Endothelial cell of umbilical vein (primary cell): ENCODE measurements around the gene ASZ1. TPM values are rescaled to one million over a fixed set of nuclear protein-coding genes. Genes with fewer than 3 reads are reported as not detected.

Experiments
- BruUV-seq: library from RNA; stranded (reverse); fragments of 400-500 nt; replicated peaks from 2 replicates; lab custom pipeline; 2021; lab: Mats Ljungman, UMichigan
- CTCF ChIA-PET: fragments of 300-600, 350-600 bp; sonication (Branson Sonifier 250); formaldehyde crosslinking; loops from one replicate; lab custom pipeline; 2021; ENCODE audit warnings: antibody characterized with exemption, inconsistent platforms; lab: Charles Lee
- POLR2A ChIA-PET: fragments of 300-600, 350-600 bp; sonication (Branson Sonifier 250); formaldehyde crosslinking; loops from one replicate; lab custom pipeline; 2021; ENCODE audit warnings: antibody characterized with exemption, inconsistent platforms; lab: Charles Lee
- DNase-seq: peaks from one replicate; pipeline ENCODE4 v3.0.0-alpha.2; 2011; ENCODE audit warnings: low read depth, low spot score
- FAIRE-seq: peaks from 2 replicates; lab custom pipeline; 2011; peaks lifted over from hg19 to GRCh38; lab: Jason Lieb, UNC
- H2AFZ ChIP-seq: 2 replicates; pipeline ENCODE4 v1.6.0; 2012; ENCODE audit warnings: low read depth, low read length, control low read depth, inconsistent platforms
- H3K27ac ChIP-seq: 2 replicates; pipeline ENCODE4 v1.5.1; 2011; ENCODE audit warnings: low read depth, mild to moderate bottlenecking, control low read depth, low read length, moderate library complexity; ENCODE audit not compliant: insufficient read depth
- H3K27me3 ChIP-seq, 2 experiments: 2 replicates each; pipeline versions ENCODE4 v1.6.0 to v1.6.1; 2011; ENCODE audit warnings: low read length in 2 of 2, mixed read lengths in 1 of 2; ENCODE audit not compliant: control insufficient read depth in 2 of 2, insufficient read depth in 2 of 2
- H3K36me3 ChIP-seq, 2 experiments: 2 replicates in 1 of 2; 3 replicates in 1 of 2; pipeline ENCODE4 v1.5.1; 2011; ENCODE audit warnings: low read length in 2 of 2, mild to moderate bottlenecking in 1 of 2, moderate library complexity in 1 of 2; ENCODE audit not compliant: control insufficient read depth in 2 of 2, insufficient read depth in 2 of 2; ENCODE audit errors: extremely low read depth in 1 of 2
- H3K4me1 ChIP-seq: 3 replicates; pipeline ENCODE4 v1.5.1; 2011; ENCODE audit warnings: mild to moderate bottlenecking, low read length; ENCODE audit not compliant: control insufficient read depth, insufficient read depth; ENCODE audit errors: extremely low read depth
- H3K4me2 ChIP-seq: 2 replicates; pipeline ENCODE4 v1.6.1; 2011; ENCODE audit warnings: low read length, control low read depth, mixed read lengths; ENCODE audit not compliant: insufficient read depth
- H3K4me3 ChIP-seq, 3 experiments: fragments of 200-600 bp in 1 of 3; sonication (generic), shearing (Covaris generic) in 1 of 3; replicated peaks in 1 of 3; 2 replicates each; pipeline ENCODE4 v1.5.1; 2011 to 2016; ENCODE audit warnings: control low read depth in 3 of 3, low read length in 3 of 3, mild to moderate bottlenecking in 2 of 3, inconsistent platforms in 1 of 3, low read depth in 1 of 3, moderate library complexity in 1 of 3; ENCODE audit not compliant: insufficient read depth in 1 of 3
- H3K79me2 ChIP-seq: 2 replicates; pipeline ENCODE4 v1.6.0; 2012; ENCODE audit warnings: low read length, inconsistent platforms; ENCODE audit not compliant: control insufficient read depth, insufficient read depth
- H3K9ac ChIP-seq: replicated peaks from 2 replicates; pipeline ENCODE3; 2011; ENCODE audit warnings: low read length, control low read depth; ENCODE audit not compliant: insufficient read depth; ENCODE audit errors: extremely low read depth
- H3K9me1 ChIP-seq: replicated peaks from 3 replicates; pipeline ENCODE4 v1.6.0; 2011; ENCODE audit warnings: mild to moderate bottlenecking, low read length; ENCODE audit not compliant: control insufficient read depth, insufficient read depth; ENCODE audit errors: extremely low read depth
- H3K9me3 ChIP-seq: replicated peaks from 2 replicates; pipeline ENCODE4 v1.5.1; 2012; ENCODE audit warnings: low read length, inconsistent platforms; ENCODE audit not compliant: control insufficient read depth, insufficient read depth
- H4K20me1 ChIP-seq: replicated peaks from 2 replicates; pipeline ENCODE3; 2011; ENCODE audit warnings: mild to moderate bottlenecking, low read length; ENCODE audit not compliant: control insufficient read depth, insufficient read depth; ENCODE audit errors: extremely low read depth
- EZH2 ChIP-seq: IDR thresholded peaks from 2 replicates; pipeline ENCODE4 v1.6.1; 2012; ENCODE audit warnings: borderline replicate concordance, low read depth, mild to moderate bottlenecking, moderate library complexity, low read length, inconsistent platforms; ENCODE audit not compliant: severe bottlenecking
- POLR2A ChIP-seq: IDR thresholded peaks from 2 replicates; pipeline ENCODE4 v1.6.1; 2012; ENCODE audit warnings: low read depth, mild to moderate bottlenecking, control low read depth, low read length
- dilution Hi-C: fragments of 300-500 bp; cut with MboI; formaldehyde crosslinking; loops from one replicate; pipeline ENCODE4 v1.15.0; 2019; ENCODE audit warnings: low sequenced_read_pairs; ENCODE audit not compliant: extremely low pct_ligation_motif_present
- intact Hi-C: fragments of 100-400 bp; cut with micrococcal nuclease; formaldehyde crosslinking; loops from one replicate; pipeline ENCODE4 v1.10.0; 2022
- polyA plus RNA-seq, 4 experiments: library from polyadenylated mRNA; depleted of rRNA in 3 of 4; stranded (reverse) in 3 of 4; unstranded in 1 of 4; fragments of >200 nt; gene quantifications; 2 replicates each; pipeline versions ENCODE4 v1.2.1 to v1.2.3, GENCODE V29; 2011 to 2012; ENCODE audit warnings: missing spikeins in 1 of 4
- total RNA-seq: library from RNA; stranded (reverse); gene quantifications from 2 replicates; pipeline ENCODE4 v1.2.3, GENCODE V29; 2021
- TF ChIP-seq, protein P1 (sequence below): IDR thresholded peaks from 2 replicates; pipeline ENCODE4 v1.6.1; 2011; ENCODE audit not compliant: insufficient read depth, insufficient read length

Gene ASZ1
- total and polyA plus RNA-seq, 2 donors (not counting 3 experiments of a cell fraction or from before 2014, with no cell fraction given), result not detected

- intact Hi-C loops (no loop called here), dilution Hi-C loops (no loop called here)
- Histone ChIP-seq H3K27me3 (peaks cover 7 to 9% of the 10 kb centered on the region in 2 experiments), H3K27ac (no peak overlapping the region), H3K9me1 (no peaks in the 10 kb centered on the region), H3K79me2 (no peaks in the 10 kb centered on the region), H3K4me2 (no peak overlapping the region), H3K4me3 (no peak overlapping the region), H3K9ac (no peak overlapping the region), H3K4me1 (no peaks in the 10 kb centered on the region), H4K20me1 (no peaks in the 10 kb centered on the region), H2AFZ (no peak overlapping the region), H3K36me3 (no peaks in the 10 kb centered on the region), H3K9me3 (no peaks in the 10 kb centered on the region)
- POLR2A ChIA-PET, result no interaction called here
- no TSS peak for BruUV-seq
- FAIRE-seq, result no peak
- TF ChIP-seq EZH2, result no peak
- DNase-seq, result no peak
- CTCF ChIA-PET, result interaction anchor here (2.0 kb wide), 1 partner anchor 13 kb away, joined by 8 read pairs; no protein-coding TSS in a partner anchor
Observed at GRCh38 chr7:117472335-117472734, 45.0 kb upstream of the ASZ1 start.

- no peaks in the 10 kb centered on the region for H4K20me1 ChIP-seq
- H3K27me3 ChIP-seq, result peaks cover 0 to 5% of the 10 kb centered on the region in 2 experiments
- TF ChIP-seq, protein P1, sequence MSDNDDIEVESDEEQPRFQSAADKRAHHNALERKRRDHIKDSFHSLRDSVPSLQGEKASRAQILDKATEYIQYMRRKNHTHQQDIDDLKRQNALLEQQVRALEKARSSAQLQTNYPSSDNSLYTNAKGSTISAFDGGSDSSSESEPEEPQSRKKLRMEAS, result no peak
- no peak for TF ChIP-seq POLR2A
- no peak overlapping the region for H3K9ac ChIP-seq
- H2AFZ ChIP-seq, result no peak overlapping the region
- no peak overlapping the region for H3K4me2 ChIP-seq
- H3K79me2 ChIP-seq, result no peaks in the 10 kb centered on the region
- H3K27ac ChIP-seq, result no peak overlapping the region
- CTCF ChIA-PET, result no interaction called here
- no peak for DNase-seq
- no peaks in the 10 kb centered on the region for H3K36me3 ChIP-seq
- no peaks in the 10 kb centered on the region for H3K9me3 ChIP-seq
- POLR2A ChIA-PET, result no interaction called here
- no peaks in the 10 kb centered on the region for H3K9me1 ChIP-seq
- dilution Hi-C loops (no loop called here), intact Hi-C loops (no loop called here)
- H3K4me1 ChIP-seq, result no peaks in the 10 kb centered on the region
- no peak overlapping the region for H3K4me3 ChIP-seq
- no TSS peak for BruUV-seq
- no peak for FAIRE-seq
Observed at GRCh38 chr7:117470777-117471176, 43.5 kb upstream of the ASZ1 start.
